Stimulated activated naive CD8-positive, alpha-beta T cell treated with anti-CD3 and anti-CD28 coated beads, Interleukin-15, amount 100 ng/mL, for 72 hours (primary cell): ENCODE measurements around the gene PLEKHG7.
"Not testable (repeated sequence)": the region's sequence is repeated elsewhere in the genome, so short reads cannot be mapped to it uniquely, and the experiment has no call there.

Experiments used
- ATAC-seq: fragments of 150-1000 bp; cut with Tn5 transposase; 2 replicates; pipeline ENCODE4 v1.10.0; 2021; ENCODE audit warnings: mild to moderate bottlenecking, moderate library complexity
- DNase-seq, 2 donors: peaks; one replicate each; pipeline ENCODE4 v3.0.0; 2021 to 2022
- H3K27ac Mint-ChIP-seq, 2 donors: one replicate each; pipeline ENCODE4 v1.8.0; 2022; ENCODE audit warnings: mild to moderate bottlenecking in 2 of 2, mixed read lengths in 2 of 2, moderate library complexity in 2 of 2
- H3K27me3 Mint-ChIP-seq: one replicate; pipeline ENCODE4 v1.8.0; 2022; ENCODE audit warnings: mixed read lengths
- H3K4me1 Mint-ChIP-seq: one replicate; pipeline ENCODE4 v1.8.0; 2022; ENCODE audit warnings: mild to moderate bottlenecking, mixed read lengths
- H3K4me3 Mint-ChIP-seq, 2 donors: one replicate each; pipeline ENCODE4 v1.8.0; 2022; ENCODE audit warnings: mild to moderate bottlenecking in 2 of 2, mixed read lengths in 2 of 2, moderate library complexity in 1 of 2
- H3K9me3 Mint-ChIP-seq, 2 donors: one replicate each; pipeline ENCODE4 v1.8.0; 2022; ENCODE audit warnings: mixed read lengths in 2 of 2

Gene PLEKHG7, protein sequence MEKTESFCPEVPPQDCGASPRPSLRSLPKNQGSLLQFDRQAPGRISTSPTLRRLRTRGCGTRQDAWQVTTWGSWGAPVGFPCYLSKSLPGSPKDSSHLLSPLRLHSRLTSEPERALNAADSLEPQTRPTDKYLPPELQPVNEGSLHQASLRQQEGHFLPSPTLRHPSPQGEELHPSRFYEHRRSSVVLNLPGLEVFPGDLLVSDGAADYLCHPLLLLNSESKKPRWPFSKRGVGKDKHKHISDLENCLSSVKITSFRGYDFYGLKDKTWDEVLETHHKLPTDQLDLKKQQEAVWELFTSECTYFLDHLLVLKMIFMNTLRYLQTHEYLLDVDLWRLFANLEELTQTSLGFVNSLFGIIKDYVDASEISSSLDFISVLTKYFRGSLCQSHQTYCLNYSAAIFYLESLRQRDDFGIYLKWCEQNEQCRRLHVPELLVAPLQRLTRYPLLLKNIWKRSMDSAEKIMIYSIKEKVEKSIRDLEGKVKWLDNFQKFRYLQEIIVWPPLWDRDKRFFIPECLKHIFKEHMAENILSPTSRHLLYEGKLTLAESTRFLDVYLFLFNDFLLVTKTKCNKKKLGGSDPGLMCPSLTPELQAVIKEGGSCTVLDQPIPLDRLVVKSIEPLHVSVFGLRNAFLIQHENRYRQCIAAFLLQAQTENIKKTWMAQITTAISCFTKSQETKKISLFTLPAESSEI

DNA sequence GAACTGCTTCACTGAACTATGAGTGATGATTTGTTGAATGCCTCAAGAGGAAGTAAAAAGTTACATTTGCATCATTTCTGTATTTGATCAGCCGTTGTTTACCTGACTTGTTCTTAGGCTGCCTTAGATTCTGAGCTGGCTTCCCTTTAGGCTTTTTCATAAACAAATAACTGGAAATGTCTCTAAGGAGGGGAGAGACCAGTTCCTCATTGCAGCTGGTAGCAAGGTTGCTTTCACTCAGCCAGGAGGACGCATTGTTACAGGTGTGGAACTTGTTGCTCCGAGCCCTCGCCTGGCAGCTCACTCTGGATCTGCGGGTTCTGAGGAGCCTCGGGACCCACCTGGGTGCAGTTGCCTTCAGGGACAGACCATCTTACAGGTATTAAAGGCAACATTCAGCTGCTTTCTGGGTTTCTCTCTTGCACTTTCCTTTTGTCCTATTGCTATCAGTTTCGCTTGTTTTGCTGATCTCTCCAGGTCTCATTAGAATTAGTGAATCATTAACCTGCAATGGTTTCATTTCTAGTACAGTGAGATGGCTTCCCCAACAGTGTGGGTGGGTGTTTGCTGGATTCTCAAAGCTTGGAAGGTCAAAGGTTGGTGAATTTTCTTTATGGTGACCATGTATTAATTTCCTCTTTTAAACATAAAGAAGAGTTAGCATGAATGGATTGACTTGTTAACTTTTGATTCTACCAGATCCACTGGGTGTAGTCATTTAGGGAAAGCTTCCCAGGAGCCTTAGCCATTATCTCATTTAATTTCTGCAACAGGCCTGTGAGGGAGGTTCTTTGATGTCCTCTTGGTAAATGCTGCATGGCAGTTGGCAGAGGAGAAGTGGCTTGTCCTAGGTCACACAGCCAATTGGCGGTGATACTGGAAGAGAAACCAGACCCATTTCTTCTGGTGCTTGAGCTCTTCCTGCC, at the start of gene PLEKHG7:
PLEKHG7 (plus strand) TSS at position 236 of the 926 bp plus-strand sequence. CDS start 3,643 bp downstream, outside the sequence.
- peak within 1 kb of the TSS; percentile 5 to 37 for H3K4me3 Mint-ChIP-seq
- no peaks in the 10 kb centered on the region for H3K27me3 Mint-ChIP-seq
- H3K9me3 Mint-ChIP-seq, result peaks cover 1 to 2% of the 10 kb centered on the region in 2 donors
- ATAC-seq (peak; percentile 90), DNase-seq (no peak)
- peaks cover 27% of the 10 kb centered on the region for H3K4me1 Mint-ChIP-seq
- H3K27ac Mint-ChIP-seq, result peak within 1 kb of the TSS; percentile 22 to 74

DNA sequence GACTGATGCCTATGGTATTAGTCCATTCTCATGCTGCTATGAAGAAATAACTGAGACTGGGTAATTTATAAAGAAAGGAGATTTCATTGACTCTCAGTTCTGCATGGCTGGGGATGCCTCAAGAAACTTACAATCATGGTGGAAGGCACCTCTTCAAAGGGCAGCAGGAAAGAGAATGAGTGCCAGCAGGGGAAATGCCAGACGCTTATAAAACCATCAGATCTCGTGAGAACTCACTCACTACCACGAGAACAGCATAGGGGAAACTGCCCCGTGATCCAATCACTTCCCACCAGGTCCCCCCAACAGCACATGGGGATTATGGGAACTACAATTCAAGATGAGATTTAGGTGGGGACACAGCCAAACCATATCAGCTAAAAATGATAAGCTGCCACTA, 48.5 kb upstream of the PLEKHG7 start:
- not testable (repeated sequence) for H3K9me3 Mint-ChIP-seq, H3K4me3 Mint-ChIP-seq, H3K27ac Mint-ChIP-seq, H3K4me1 Mint-ChIP-seq, ATAC-seq, H3K27me3 Mint-ChIP-seq, DNase-seq

DNA sequence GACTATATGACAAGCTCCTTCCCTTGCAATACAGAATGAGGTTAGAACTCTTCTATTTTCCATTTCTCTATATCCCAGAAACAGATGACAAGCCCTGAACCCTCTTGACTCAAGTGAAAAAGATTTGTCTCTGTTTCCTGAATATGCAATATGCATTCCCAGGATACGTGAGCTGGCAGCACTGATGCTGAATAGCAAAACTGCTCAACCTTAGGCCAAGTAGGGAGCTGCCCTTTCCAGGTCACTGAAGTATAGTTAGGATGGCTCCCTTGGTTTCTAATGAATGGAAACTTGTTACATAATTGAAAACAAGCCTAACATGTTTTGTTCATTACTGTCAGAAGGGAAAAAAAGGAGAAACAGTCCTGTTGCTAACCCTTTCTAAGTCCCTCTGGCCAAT, 47.9 kb upstream of the PLEKHG7 start:
- Mint-ChIP-seq H3K4me1 (peaks cover 3% of the 10 kb centered on the region), H3K27me3 (no peaks in the 10 kb centered on the region), H3K27ac (no peak overlapping the region), H3K4me3 (no peak overlapping the region), H3K9me3 (no peaks in the 10 kb centered on the region)
- ATAC-seq, result no peak
- DNase-seq, result no peak

DNA sequence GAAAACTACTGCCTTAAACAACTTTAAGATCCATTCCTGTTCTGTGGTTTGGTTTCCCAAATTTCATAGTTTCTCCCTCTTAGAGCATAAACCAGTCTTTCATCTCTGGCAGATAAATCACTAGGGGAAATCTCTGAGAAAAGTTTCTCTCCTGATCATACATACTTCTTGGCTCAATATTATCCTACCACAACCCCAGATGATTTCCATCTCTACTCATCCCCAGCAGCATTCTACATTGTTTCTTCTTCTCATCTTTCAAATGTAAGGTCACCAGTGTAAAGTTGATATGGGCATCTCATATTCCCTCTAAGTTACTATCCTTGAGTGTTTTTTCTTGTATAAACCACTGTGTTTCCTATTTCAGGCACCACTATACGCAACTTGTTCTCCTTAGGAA, 45.9 kb upstream of the PLEKHG7 start:
- ATAC-seq (no peak), DNase-seq (no peak)
- Mint-ChIP-seq H3K27me3 (no peaks in the 10 kb centered on the region), H3K27ac (no peak overlapping the region), H3K9me3 (no peaks in the 10 kb centered on the region), H3K4me1 (no peaks in the 10 kb centered on the region), H3K4me3 (no peak overlapping the region)

DNA sequence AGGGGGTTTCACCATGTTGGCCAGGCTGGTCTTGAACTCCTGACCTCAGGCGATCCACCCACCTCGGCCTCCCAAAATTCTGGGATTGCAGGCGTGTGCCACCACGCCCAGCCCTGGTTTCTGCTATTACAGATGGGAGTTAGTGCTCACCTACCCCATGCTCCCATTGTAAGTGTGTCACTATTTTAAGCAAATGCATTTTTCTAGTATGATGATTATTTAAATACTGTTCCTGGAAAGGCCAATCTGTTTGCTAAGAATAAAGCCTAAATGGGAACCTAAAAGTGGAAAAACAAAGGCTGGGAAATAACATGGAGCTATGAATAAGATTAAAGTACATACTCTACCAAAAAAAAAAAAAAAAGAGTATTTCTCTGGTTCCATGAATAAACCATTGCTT, 45.0 kb upstream of the PLEKHG7 start:
- ATAC-seq, result no peak
- no peaks in the 10 kb centered on the region for H3K4me1 Mint-ChIP-seq
- no peak overlapping the region for H3K4me3 Mint-ChIP-seq
- H3K27ac Mint-ChIP-seq, result no peak overlapping the region
- no peaks in the 10 kb centered on the region for H3K27me3 Mint-ChIP-seq
- DNase-seq, result no peak
- H3K9me3 Mint-ChIP-seq, result no peaks in the 10 kb centered on the region

DNA sequence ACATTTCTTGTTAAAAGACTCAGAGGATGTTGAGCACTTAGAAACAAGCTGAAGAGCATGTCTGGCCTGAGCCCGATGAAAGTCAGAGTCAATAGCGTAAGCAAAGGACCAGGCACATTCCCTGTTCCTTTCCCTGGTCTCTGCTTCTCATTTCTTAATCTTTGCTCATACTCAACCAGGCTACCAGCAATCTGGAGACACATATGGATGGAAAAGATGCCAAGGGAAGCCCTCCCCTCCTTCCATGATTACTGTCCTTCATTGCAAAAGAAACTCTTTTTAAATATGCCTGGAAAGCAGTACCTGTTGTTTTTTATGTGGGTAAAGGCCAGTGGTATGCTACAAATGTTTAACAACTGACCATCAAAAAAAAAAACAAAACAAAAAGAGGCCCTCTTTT, 44.2 kb upstream of the PLEKHG7 start:
- no peak for DNase-seq
- Mint-ChIP-seq H3K27ac (no peak overlapping the region), H3K27me3 (no peaks in the 10 kb centered on the region), H3K9me3 (no peaks in the 10 kb centered on the region), H3K4me1 (no peaks in the 10 kb centered on the region), H3K4me3 (no peak overlapping the region)
- no peak for ATAC-seq

DNA sequence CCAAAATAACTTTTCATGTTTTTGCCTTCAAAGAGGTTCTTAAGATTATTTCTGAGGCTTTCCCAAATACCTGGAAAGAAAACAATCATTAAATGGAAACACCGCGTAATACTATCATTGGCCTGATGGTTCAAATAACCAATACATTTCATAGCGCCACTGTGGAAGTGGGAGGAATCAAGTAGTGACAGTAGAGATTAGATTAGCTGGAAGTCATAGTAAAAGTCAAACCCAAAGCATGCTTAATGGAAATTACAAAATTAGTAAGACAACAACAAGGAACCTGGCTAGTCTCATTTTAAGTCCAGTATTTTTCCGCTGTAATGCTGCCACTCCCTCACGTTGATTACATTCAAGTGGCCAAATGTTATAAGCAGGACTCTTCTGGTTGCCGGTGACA, 41.5 kb upstream of the PLEKHG7 start:
- Mint-ChIP-seq H3K4me1 (no peaks in the 10 kb centered on the region), H3K4me3 (no peak overlapping the region), H3K27me3 (no peaks in the 10 kb centered on the region), H3K9me3 (no peaks in the 10 kb centered on the region), H3K27ac (no peak overlapping the region)
- ATAC-seq, result no peak
- no peak for DNase-seq

DNA sequence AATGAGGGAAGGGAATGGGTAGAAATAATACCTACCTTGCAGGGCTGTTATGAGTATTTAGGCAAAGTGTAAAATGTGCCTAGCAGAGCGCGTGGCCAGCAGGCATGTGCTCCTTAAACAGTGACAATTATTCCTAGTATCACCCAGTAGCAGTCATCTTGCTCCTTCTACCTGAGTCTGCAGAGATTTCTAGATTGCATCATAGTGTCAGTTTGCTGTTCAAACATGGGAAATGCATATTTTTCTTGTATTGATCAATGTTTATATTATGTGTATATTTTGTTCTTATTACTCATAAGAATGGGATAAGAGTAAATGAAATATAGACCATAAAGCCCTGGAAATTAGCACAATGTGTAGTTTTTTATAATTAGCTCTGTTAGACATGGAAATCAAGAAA, 37.3 kb upstream of the PLEKHG7 start:
- ATAC-seq (no peak), DNase-seq (no peak)
- H3K4me1 Mint-ChIP-seq, result no peaks in the 10 kb centered on the region
- H3K4me3 Mint-ChIP-seq, result no peak overlapping the region
- H3K27me3 Mint-ChIP-seq, result peaks cover 3% of the 10 kb centered on the region
- no peak overlapping the region for H3K27ac Mint-ChIP-seq
- H3K9me3 Mint-ChIP-seq, result peaks cover 0 to 6% of the 10 kb centered on the region in 2 donors

DNA sequence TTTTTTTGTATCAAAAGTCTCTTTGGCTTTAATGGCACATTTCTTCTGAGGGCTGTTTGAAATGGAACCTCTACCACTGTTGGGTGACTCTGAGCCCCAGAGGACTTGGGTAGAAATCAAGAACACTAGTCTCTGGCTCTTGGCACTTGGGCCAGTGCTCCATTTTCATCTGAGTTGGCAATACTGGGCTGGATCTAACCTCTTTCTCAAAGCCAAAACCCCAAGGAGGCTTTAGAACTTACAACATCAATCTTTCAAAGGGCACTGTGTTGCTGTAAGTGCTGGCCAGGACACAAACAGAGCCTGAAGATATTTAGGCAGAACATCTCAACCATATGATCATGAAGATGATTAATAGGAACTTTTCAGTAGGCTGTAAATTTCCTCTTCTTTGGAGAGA, 34.0 kb upstream of the PLEKHG7 start:
- Mint-ChIP-seq H3K27me3 (peaks cover 8% of the 10 kb centered on the region), H3K4me3 (no peak overlapping the region), H3K9me3 (peaks cover 0 to 12% of the 10 kb centered on the region in 2 donors), H3K4me1 (no peaks in the 10 kb centered on the region), H3K27ac (no peak overlapping the region)
- ATAC-seq, result no peak
- DNase-seq, result no peak

DNA sequence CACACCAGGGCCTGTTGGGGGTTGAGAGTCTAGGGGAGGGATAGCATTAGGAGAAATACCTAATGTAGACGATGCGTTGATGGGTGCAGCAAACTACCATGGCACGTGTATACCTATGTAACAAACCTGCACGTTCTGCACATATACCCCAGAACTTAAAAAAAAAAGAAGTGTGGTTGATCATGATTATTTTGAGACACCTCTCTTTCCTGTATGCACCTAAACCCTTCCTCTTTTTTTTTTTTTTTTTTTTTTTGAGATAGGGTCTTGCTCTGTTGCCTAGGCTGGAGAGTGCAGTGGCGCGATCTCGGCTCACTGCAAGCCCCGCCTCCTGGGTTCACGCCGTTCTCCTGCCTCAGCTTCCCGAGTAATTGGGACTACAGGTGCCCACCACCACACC, 31.3 kb upstream of the PLEKHG7 start:
- H3K9me3 Mint-ChIP-seq, result peaks cover 0 to 12% of the 10 kb centered on the region in 2 donors
- H3K4me3 Mint-ChIP-seq, H3K4me1 Mint-ChIP-seq, DNase-seq, H3K27me3 Mint-ChIP-seq, H3K27ac Mint-ChIP-seq, ATAC-seq: not testable (repeated sequence)

DNA sequence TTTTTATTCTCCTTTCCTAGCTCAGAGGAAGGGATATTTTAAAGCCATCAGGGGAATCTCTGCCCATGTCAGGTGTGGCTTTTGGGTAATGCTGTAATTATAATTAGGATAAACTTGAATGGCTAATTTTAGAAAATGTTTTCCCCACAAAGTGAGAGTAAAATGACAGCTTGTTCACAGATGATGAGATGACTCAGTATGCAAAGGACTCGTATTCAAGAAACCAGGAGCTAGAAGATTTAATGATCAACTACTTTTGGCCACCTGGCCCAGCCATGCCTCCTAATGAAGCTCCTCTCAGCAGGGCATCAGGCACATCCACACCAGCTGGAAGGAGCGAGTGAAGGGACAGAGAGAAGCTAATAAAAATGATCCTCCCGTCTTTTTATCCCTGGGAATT, 29.0 kb upstream of the PLEKHG7 start:
- peaks cover 8% of the 10 kb centered on the region for H3K27me3 Mint-ChIP-seq
- no peak overlapping the region for H3K27ac Mint-ChIP-seq
- ATAC-seq, result no peak
- peaks cover 0 to 12% of the 10 kb centered on the region in 2 donors for H3K9me3 Mint-ChIP-seq
- H3K4me3 Mint-ChIP-seq, result no peak overlapping the region
- H3K4me1 Mint-ChIP-seq, result no peaks in the 10 kb centered on the region
- no peak for DNase-seq

DNA sequence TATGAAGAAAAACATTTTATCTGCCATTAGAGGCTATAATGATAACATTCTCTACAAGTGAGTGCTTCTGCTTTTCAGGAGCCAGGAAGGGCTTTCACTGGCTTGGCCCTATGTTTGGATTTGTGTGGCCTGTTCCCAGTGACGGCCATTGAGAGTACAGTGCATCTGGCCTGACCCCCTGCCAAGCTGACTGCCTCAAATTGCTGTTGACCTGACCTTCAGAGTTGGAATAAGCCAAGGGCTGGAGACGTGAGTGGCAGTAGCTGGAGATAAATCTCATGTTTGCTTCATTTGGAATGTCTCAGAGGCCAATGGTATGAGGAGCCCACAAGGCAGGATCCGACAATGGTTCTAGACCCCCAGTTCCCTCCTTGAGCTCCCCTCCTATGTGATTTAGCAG, 28.3 kb upstream of the PLEKHG7 start:
- peaks cover 0 to 12% of the 10 kb centered on the region in 2 donors for H3K9me3 Mint-ChIP-seq
- H3K4me1 Mint-ChIP-seq, result no peaks in the 10 kb centered on the region
- DNase-seq, result no peak
- H3K27ac Mint-ChIP-seq, result no peak overlapping the region
- no peak for ATAC-seq
- H3K4me3 Mint-ChIP-seq, result no peak overlapping the region
- peaks cover 8% of the 10 kb centered on the region for H3K27me3 Mint-ChIP-seq

DNA sequence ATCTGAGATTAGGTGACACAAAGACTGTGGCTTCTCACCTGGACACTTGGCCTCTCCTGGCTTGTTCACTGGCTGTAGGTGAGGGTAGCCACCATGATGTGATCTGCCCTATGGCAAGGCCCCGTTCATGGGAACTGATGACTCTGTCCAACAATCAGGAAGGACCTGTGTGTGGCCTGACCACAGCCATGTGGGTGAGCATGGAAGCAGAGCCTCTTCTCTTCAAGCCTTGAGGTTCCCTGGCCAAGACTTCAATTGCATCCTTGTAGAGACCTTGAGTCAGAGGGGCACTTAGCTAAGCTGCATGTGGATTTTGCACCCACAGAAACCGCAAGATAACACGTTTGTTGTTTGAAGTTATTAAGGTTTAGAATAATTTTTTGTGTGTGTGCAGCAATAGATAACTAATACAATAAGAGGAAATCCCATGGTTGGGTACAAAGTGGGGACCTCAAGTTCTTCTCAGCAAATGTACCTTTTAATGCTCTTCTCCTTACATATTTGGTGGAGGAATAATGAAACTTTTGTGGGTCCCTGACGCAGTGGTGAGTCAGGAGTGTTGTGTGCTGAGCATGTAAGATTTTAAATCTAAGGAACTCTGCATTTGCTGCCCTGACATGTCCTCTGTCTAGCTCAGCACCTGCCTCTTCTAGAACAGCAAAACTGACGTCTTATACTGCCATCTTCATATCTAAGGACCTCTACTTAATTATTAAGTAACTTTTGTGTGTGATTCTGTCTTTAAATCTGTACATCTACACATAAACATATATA, 27.5 kb upstream of the PLEKHG7 start:
- ATAC-seq, result no peak
- DNase-seq, result no peak
- H3K27me3 Mint-ChIP-seq, result peaks cover 8% of the 10 kb centered on the region
- no peak overlapping the region for H3K27ac Mint-ChIP-seq
- H3K4me1 Mint-ChIP-seq, result no peaks in the 10 kb centered on the region
- H3K4me3 Mint-ChIP-seq, result no peak overlapping the region
- H3K9me3 Mint-ChIP-seq, result peaks cover 0 to 8% of the 10 kb centered on the region in 2 donors

DNA sequence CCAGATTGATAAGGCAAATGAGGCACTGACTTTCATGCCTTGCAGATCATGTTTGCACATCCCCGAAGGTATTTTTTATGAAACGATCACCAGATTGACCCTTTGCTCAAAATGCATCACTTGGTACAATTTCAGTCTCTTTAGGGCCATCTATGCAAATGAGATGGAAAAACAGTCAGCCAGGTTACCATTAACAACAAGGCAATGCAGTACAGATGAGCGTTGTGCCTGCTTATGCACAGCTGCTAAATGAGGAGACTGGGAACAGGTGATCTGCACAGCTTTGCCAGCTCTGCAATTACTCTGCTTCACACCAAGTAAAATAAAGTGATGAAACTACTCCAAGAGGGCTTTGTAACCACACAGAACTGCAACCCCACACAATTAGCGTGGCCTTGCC, 26.1 kb upstream of the PLEKHG7 start:
- H3K4me1 Mint-ChIP-seq, result no peaks in the 10 kb centered on the region
- H3K4me3 Mint-ChIP-seq, result no peak overlapping the region
- ATAC-seq (no peak), DNase-seq (no peak)
- H3K27ac Mint-ChIP-seq, result no peak overlapping the region
- H3K27me3 Mint-ChIP-seq, result no peaks in the 10 kb centered on the region
- H3K9me3 Mint-ChIP-seq, result no peaks in the 10 kb centered on the region

DNA sequence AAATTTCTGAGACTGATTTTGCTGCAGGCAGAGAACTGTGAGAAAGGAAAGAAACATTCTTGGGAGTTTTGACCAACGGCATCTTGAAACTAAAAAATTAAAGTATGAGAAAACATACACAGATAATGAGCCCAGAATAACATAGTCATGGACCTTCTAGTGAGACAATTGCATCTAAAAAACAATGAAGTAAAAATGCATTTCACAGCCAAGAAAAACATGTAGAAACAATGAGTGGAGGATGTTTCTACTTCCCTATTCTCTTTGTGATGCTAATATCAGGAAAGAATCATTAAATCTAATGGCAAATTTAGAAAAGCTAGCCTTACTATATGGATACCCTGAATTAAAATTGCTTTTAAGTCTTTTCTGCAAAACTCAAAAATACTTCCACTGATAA, 12.2 kb upstream of the PLEKHG7 start:
- peaks cover 7 to 11% of the 10 kb centered on the region in 2 donors for H3K9me3 Mint-ChIP-seq
- ATAC-seq (no peak), DNase-seq (no peak)
- H3K4me3 Mint-ChIP-seq, result no peak overlapping the region
- H3K27me3 Mint-ChIP-seq, result no peaks in the 10 kb centered on the region
- no peaks in the 10 kb centered on the region for H3K4me1 Mint-ChIP-seq
- no peak overlapping the region for H3K27ac Mint-ChIP-seq
